SK-MEL-5 (cell line): ENCODE results near the gene YAF2. TPM values are rescaled to one million over a fixed set of nuclear protein-coding genes. Genes with fewer than 3 reads are reported as not detected.
"Not testable (repeated sequence)": the region's sequence is repeated elsewhere in the genome, so short reads cannot be mapped to it uniquely, and the experiment has no call there.

Experiments
- DNase-seq: peaks from one replicate; pipeline ENCODE4 v3.0.0-alpha.2; 2016; ENCODE audit warnings: low read depth, low spot score
- in situ Hi-C: cut with HindIII; loops from 2 replicates; pipeline ENCODE4 v1.10.0; 2016; ENCODE audit warnings: low sequenced_read_pairs, high pct_unique_total_duplicates, low pct_unique_long_range_greater_than_20kb
- total RNA-seq: library from RNA; depleted of rRNA; stranded (reverse); fragments of >200 nt; shearing (Covaris generic); gene quantifications from 2 replicates; pipeline ENCODE4 v1.2.3, GENCODE V29; 2014

Gene YAF2
- total RNA-seq, 1 experiment from 2014 or later, result 16.2 TPM

DNA sequence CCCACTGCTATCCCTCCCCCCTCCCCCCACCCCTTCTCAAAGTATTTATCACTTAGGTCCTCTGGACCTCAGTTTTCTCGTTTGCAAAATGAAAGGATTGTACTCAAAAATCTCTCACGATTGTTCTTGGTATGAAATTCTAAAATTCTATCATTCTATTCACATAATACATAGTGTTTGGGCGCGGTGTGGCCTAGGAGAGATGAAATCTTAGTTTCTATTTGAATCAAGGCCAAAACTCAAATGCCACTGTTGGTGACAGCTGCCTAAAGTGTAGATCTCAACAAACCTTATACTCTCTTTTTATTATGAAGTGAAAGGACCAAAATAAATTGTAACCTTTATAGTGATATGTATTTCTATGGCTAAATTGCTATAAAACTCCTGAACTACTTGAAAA lies 23.7 kb upstream of the YAF2 start:
- in situ Hi-C loops, result no loop called here

DNA sequence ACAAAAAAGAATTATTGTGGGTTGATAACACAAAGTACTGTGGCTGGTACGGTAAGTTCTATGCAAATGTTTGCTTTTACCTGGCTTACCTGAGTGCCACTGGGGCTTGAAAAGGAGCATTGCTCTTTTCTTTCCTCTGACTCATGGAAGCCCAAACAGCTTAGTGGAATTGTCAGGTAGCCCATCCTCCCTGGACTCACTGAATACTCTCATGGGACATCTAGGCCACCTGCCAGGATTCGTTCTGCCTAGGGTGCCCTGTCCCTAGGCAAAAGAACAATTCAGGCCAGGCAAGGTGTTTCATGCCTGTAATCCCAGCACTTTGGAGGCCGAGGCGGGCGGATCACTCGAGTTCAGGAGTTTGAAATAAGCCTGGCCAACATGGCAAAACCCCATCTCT lies 22.5 kb upstream of the YAF2 start:
- DNase-seq, result no peak
- in situ Hi-C loops, result no loop called here

More for the DNA sequence above, 23.7 kb upstream of the YAF2 start:
- DNase-seq, result no peak

DNA sequence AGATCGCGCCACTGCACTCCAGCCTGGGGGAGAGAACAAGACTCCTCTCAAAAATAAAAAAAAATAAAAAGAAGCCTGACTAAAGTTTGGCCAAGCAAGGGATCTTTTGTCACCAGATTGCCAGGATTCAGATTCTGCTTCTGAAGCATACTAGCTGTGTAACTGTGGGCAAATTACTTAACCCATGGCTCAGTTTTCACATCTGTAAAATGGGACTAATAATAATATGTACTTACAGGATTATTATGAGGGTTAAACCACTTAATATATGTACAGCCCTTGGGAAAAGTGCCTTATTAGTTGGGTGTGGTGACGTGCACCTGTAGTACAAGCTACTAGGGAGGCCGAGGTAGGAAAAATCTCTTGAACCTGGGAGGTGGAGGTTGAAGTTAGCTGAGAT lies 21.7 kb upstream of the YAF2 start:
- DNase-seq, result no peak
- in situ Hi-C loops, result no loop called here

DNA sequence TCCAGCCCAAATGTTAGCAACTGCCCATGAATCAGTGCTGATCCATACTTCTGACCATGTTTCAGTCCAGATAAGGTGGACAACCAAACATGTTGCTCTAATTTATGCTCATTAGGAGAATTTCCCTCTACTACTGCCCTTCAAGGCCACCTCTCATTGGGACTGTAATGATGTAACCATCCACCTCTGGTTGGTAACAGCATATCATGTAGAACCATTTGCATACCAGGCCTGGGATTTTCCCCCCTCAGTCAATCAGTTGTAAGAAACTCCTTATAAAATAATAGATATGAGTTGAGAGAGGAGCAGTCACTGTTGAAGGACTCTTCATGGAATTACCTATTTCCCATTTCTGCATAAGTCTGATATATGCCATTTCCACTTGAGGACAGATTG lies 17.8 kb upstream of the YAF2 start:
- in situ Hi-C loops, result no loop called here
- no peak for DNase-seq

DNA sequence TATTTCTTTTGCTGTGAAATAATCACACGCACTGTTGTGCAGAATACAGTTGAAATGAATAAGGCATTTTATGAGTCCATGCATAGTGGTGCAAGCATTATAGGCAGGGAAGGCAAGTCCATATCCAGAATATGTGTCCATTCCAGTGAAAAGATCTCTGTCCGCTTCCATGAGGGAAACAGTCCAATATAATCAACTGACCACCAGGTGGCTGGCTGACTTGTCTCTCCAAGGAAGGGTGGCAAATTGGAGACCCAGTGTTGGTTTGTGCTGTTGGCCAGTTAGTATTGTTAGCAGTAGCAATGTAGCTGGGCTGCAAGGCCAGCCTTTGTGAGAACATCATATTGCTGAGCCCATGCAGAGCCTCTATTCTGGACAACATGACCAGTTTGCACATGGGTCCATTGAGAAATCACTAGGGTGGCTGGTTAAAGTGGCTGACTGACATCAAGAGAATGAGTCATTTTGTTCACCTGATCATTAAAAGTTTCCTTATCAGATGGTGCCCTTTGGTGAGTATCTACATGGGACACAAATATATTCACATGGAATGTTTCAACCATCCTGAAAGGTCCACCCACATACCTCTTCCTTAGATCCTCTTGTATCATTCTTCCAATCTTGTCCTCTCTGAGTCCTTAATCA lies 17.3 kb upstream of the YAF2 start:
- in situ Hi-C loops, result no loop called here
- DNase-seq, result peak; percentile 28

DNA sequence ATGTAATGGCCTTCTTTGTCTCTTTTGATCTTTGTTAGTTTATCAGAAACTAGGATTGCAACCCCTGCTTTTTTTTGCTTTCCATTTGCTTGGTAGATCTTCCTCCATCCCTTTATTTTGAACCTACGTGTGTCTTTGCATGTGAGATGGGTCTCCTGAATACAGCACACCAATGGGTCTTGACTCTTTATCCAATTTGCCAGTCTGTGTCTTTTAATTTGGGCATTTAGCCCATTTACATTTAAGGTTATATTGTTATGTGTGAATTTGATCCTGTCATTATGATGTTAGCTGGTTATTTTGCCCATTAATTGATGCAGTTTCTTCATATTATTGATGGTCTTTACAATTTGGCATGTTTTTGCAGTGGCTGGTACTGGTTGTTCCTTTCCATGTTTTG lies 14.6 kb upstream of the YAF2 start:
- DNase-seq, in situ Hi-C loops: not testable (repeated sequence)

DNA sequence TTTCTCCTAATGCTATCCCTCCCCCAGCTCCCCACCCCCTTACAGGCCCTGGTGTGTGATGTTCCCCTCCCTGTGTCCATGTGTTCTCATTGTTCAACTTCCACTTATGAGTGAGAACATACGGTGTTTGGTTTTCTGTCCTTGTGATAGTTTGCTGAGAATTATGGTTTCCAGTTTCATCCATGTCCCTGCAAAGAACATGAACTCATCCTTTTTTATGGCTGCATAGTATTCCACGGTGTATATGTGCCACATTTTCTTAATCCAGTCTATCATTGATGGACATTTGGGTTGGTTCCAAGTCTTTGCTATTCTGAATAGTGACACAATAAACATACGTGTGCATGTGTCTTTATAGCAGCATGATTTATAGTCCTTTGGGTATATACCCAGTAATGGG lies 11.0 kb upstream of the YAF2 start:
- DNase-seq, in situ Hi-C loops: not testable (repeated sequence)

GRCh38 chr12:42240131-42240750 lies 2.2 kb upstream of the YAF2 start:
- DNase-seq, result no peak
- in situ Hi-C loops, result no loop called here

DNA sequence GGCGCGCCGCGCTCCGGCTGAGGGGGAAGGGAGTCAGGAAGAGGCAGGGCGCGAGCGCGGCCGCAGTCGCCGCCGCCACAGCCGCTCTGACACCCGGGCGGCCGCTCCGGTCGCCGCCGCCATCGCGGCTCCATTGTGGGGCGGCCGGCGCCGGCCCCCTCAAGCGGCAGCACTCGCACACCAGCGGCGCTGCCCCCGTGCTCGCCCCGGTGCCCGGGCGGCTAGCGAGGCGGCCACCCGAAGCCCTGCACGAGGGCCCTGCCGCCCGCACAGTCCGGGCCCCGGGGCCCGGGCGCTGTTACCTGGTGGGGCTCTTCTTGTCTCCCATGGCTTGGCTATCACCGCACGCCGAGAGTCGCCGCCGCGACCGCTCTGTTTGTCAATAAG lies 202 bp downstream of the YAF2 start:
- in situ Hi-C loops, result no loop called here
- no peak for DNase-seq

DNA sequence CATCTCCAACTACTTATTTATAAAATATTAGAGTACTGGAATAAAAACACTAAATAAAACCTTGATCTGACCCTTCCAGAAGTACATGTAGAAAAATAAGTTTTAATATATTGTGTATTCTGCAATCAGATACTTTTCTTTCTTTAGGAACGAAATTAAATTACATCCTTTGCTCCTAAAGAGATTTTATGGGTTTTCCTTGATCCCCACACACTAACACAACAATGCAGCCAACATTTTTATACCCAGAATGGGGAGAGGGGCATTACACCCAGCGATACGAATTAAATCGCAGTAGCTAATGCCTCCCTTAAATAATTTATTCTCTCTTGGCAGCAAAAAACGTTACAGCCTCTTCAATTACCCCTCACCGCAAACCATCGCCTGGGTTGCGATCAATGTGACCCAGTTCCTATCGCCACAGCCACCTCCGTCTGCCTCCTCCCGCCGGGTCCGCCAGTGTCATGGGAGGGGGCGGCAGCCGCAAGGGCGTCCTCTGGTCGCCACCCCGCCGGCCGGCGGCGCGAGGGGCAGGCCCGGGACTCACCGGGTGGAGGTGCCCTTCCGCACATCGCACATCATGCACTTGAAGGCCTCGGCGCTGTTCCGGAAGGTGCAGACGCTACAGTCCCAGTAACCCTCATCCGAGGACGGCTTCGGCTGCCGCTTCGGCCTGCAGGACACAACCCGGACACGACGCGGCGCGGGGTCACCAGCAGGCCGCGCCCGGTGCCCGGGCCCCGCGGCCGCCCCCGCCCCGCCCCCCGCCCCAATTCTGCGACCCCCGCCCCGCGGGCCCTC lies 796 bp downstream of the YAF2 start:
- in situ Hi-C loops, result no loop called here
- peak; percentile 81 for DNase-seq

DNA sequence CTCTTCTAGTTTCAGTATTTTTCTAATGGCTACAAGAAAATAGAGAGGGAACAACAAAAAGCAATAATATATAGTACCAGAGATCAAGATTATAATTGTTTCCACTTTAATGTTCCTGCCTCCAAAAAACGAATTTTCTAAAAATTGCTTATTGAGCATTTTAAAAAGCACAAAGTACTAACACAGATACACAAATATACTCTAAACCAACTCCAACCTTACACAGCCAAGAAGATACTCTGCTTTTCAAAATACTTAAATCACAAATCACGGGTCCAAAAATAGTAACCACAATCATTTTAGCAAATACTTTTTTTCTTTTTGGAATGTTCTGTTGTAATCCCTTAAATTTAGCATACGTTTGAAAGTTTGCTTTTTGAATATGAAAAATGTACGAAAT lies 2.0 kb downstream of the YAF2 start:
- in situ Hi-C loops, result no loop called here

GRCh38 chr12:42235426-42235825 lies 2.6 kb downstream of the YAF2 start:
- no peak for DNase-seq
- in situ Hi-C loops, result no loop called here

More for the DNA sequence above, 2.0 kb downstream of the YAF2 start:
- DNase-seq, result no peak

GRCh38 chr12:42234970-42235369 lies 3.1 kb downstream of the YAF2 start:
- DNase-seq, result no peak
- in situ Hi-C loops, result no loop called here

DNA sequence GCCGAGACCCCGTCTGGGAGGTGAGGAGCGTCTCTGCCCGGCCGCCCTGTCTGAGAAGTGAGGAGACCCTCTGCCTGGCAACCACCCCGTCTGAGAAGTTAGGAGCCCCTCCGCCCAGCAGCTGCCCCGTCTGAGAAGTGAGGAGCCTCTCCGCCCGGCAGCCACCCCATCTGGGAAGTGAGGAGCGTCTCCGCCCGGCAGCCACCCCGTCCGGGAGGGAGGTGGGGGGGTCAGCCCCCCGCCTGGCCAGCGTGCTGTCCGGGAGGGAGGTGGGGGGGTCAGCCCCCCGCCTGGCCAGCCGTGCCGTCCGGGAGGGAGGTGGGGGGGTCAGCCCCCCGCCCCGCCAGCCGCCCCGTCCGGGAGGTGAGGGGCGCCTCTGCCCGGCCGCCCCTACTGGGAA lies 10.5 kb downstream of the YAF2 start:
- in situ Hi-C loops, DNase-seq: not testable (repeated sequence)

GRCh38 chr12:42224501-42224900 lies 13.5 kb downstream of the YAF2 start:
- in situ Hi-C loops, DNase-seq: not testable (repeated sequence)

DNA sequence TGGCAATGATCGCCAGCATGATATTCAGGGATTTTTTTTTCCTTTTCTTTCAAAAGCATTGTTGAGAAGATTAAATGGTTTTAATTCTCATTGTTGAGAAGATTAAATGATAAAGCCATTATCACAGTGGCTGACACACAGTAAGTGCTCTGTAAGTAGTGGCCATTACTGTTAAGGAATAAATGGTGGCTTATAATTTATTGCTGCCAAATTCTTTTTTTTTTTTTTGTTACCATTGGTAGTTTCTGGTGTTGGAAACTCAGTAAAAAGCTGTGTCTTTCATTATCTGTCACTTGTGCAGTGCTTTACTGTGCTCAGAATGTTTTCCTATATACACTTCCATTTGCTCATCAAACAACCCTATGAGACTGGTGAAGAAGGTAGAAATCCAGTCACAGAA lies 15.3 kb downstream of the YAF2 start:
- no peak for DNase-seq
- in situ Hi-C loops, result no loop called here

DNA sequence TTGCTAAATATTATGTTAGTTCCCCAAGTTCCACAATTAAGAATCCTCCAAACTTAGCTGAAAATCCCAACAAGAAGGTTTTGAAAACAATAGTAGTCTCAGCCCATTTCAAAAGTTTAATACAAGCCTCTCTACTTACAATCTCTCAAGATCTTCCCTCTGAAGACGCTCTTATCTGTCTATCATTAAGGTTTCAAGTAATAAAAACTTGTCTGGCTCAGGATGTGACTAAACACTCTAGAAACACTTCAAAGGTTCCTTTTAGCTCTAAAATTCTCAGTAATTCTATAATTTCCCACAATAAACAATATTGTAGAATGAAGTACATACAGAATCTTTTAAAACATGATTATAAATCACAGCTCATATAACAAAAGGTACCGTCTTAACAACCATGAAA lies 16.3 kb downstream of the YAF2 start:
- in situ Hi-C loops, result no loop called here
- DNase-seq, result no peak

DNA sequence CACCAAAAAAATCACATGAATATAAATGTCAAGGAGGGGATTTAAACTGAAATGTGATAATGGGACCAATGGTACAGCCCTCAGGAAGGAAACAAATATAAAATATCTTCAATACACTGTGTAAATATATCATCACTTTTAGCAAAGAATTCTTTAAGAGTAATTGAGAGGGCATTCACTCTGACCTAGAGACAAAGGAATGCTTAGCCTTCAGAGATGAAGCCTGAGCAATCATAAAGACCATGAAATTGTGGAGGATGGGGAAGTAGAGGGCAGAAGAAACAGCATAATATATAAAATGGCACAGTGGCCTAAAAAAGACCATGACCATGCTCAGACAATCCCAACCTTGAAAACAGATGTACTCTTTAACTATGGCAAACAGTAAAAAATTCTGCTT lies 20.4 kb downstream of the YAF2 start:
- DNase-seq, result no peak
- in situ Hi-C loops, result no loop called here

- in situ Hi-C loops, result no loop called here
- peak; percentile 5 for DNase-seq
Measured at GRCh38 chr12:42216737-42217136, 21.3 kb downstream of the YAF2 start.
